Measurements from ENCODE around the gene NPIPB2. TPM values are rescaled to one million over a fixed set of nuclear protein-coding genes. Genes with fewer than 3 reads are reported as not detected.
A peak's percentile ranks its signal among the peaks of the same experiment; 100 is the strongest.
"Not testable (repeated sequence)": the region's sequence is repeated elsewhere in the genome, so short reads cannot be mapped to it uniquely, and the experiment has no call there.

The NPIPB2 gene
- polyA plus RNA-seq, 1 experiment: 6.4 TPM

GRCh38 chr16:11957591-11958395 is 15.9 kb upstream of the NPIPB2 start:
- DNase-seq (ENCODE audit: low read depth): no peak
- Histone ChIP-seq H3K36me3 (ENCODE audit: control insufficient read depth, insufficient read depth, low read length) (no peaks in the 10 kb centered on the region), H3K27me3 (ENCODE audit: control insufficient read depth, insufficient read depth, low read length) (no peaks in the 10 kb centered on the region), H3K4me3 (ENCODE audit: low read depth, low read length) (no peak overlapping the region)
- POLR2A ChIA-PET: no interaction called here
- no peak for TF ChIP-seq CTCF (IDR thresholded peaks at IDR 0.05; ENCODE audit: insufficient read depth, low read depth, low read length)
- CTCF ChIA-PET: interaction anchor here (0.8 to 2.8 kb wide), 2 partner anchors 9 to 110 kb away, joined by 3 to 13 read pairs; no protein-coding TSS in a partner anchor

GRCh38 chr16:11956558-11956957 is 14.7 kb upstream of the NPIPB2 start:
- CTCF ChIA-PET: no interaction called here
- no peak for DNase-seq (ENCODE audit: low read depth)

GRCh38 chr16:11955713-11956123 is 13.9 kb upstream of the NPIPB2 start:
- ChIA-PET CTCF (no interaction called here), POLR2A (no interaction called here)
- no peak for TF ChIP-seq CTCF (IDR thresholded peaks at IDR 0.05; ENCODE audit: insufficient read depth, low read depth, low read length)
- peak; percentile 97 for DNase-seq (ENCODE audit: low read depth)
- no peaks in the 10 kb centered on the region for H3K36me3 ChIP-seq (ENCODE audit: control insufficient read depth, insufficient read depth, low read length)
- H3K27me3 ChIP-seq (ENCODE audit: control insufficient read depth, insufficient read depth, low read length): no peaks in the 10 kb centered on the region
- no peak overlapping the region for H3K4me3 ChIP-seq (ENCODE audit: low read depth, low read length)

More at GRCh38 chr16:11956558-11956957, 14.7 kb upstream of the NPIPB2 start:
- Histone ChIP-seq H3K36me3 (ENCODE audit: control insufficient read depth, insufficient read depth, low read length) (no peaks in the 10 kb centered on the region), H3K4me3 (ENCODE audit: low read depth, low read length) (no peak overlapping the region), H3K27me3 (ENCODE audit: control insufficient read depth, insufficient read depth, low read length) (no peaks in the 10 kb centered on the region)
- POLR2A ChIA-PET: no interaction called here
- no peak for TF ChIP-seq CTCF (IDR thresholded peaks at IDR 0.05; ENCODE audit: insufficient read depth, low read depth, low read length)

- H3K36me3 ChIP-seq (ENCODE audit: control insufficient read depth, insufficient read depth, low read length); POLR2A ChIA-PET; H3K27me3 ChIP-seq (ENCODE audit: control insufficient read depth, insufficient read depth, low read length); H3K4me3 ChIP-seq (ENCODE audit: low read depth, low read length); DNase-seq (ENCODE audit: low read depth): not testable (repeated sequence)
- CTCF ChIA-PET: interaction anchor here (1.4 kb wide), 1 partner anchor 114 kb away, joined by 4 read pairs; no protein-coding TSS in a partner anchor
Observed at GRCh38 chr16:11953576-11953975, 11.7 kb upstream of the NPIPB2 start.

GRCh38 chr16:11950388-11950787 is 8.5 kb upstream of the NPIPB2 start:
- no peak for TF ChIP-seq CTCF (IDR thresholded peaks at IDR 0.05; ENCODE audit: insufficient read depth, low read depth, low read length)
- H3K36me3 ChIP-seq (ENCODE audit: control insufficient read depth, insufficient read depth, low read length): no peaks in the 10 kb centered on the region
- DNase-seq (ENCODE audit: low read depth): no peak
- no peak overlapping the region for H3K4me3 ChIP-seq (ENCODE audit: low read depth, low read length)
- CTCF ChIA-PET: no interaction called here
- POLR2A ChIA-PET: no interaction called here
- H3K27me3 ChIP-seq (ENCODE audit: control insufficient read depth, insufficient read depth, low read length): no peaks in the 10 kb centered on the region
